Epithelial cell of prostate (primary cell): ENCODE measurements around the gene TPM1.

Source experiments
- DNase-seq: peaks from one replicate; pipeline ENCODE4 v3.0.0-alpha.2; 2011; ENCODE audit warnings: low read depth, low spot score
- H3K27ac ChIP-seq: fragments of 450-650 bp; 2 replicates; pipeline ENCODE4 v1.5.1; 2017; ENCODE audit warnings: mild to moderate bottlenecking

Gene TPM1

GRCh38 chr15:63014578-63014977 is 28.0 kb upstream of the TPM1 start:
- no peak overlapping the region for H3K27ac ChIP-seq
- DNase-seq: no peak

DNA sequence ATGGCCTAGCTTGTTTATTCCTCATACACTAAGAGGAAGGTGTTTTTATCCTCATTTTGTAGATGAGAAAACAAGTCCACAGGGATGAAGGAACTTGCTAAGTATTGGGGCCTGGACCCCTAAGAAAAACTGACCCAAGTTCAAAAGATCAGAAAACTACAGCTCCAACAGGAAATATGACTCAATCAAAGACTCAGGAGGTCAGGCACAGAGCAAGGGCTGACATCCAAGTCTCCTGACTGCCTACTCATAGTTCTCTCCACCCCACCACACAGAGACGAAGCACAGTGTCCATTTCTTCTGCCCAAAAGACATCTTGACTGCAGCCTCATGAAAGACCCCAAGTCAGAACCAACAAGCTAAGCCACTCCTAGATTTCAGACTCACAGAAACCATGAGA is 26.9 kb upstream of the TPM1 start:
- peak overlapping the region; percentile 28 for H3K27ac ChIP-seq
- DNase-seq: peak; percentile 27

DNA sequence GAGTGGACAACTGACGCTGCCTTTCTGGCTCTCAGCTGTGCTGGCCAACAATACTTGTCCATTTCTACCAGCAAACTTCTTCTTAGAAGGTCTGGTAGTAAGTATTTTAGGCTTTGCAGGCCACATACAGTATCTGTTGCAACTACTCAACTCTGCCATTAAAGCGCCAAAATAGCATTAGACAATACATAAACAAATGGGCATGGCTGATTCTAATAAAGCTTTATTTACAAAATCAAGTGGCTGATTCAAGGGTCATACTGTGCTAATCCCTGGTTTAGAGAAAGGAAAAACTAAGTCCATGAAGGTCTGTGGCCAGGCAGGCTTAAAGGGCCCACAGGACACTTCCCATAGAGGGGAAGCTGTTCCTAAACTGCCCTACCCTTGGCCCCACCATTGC is 26.3 kb upstream of the TPM1 start:
- H3K27ac ChIP-seq: no peak overlapping the region
- no peak for DNase-seq

DNA sequence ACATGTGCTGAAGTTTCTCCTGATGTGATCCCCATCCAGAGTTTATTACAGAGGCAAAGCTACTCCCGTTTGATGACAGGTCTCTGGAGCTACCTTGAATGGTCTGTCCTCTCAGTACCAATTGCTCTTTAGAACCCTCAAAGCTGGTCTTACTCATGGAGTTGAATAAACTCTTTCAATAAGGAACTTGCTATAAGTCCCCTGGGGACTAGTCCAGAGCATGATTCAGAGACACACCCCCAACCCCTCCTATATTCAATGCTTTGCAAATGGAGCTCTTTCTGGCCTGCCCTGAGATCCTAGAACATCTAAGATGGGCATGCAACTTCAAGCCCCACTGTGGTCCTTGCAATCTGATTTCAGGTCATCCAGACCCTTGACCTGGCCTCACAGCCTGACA is 23.9 kb upstream of the TPM1 start:
- peak overlapping the region; percentile 27 for H3K27ac ChIP-seq
- DNase-seq: no peak

DNA sequence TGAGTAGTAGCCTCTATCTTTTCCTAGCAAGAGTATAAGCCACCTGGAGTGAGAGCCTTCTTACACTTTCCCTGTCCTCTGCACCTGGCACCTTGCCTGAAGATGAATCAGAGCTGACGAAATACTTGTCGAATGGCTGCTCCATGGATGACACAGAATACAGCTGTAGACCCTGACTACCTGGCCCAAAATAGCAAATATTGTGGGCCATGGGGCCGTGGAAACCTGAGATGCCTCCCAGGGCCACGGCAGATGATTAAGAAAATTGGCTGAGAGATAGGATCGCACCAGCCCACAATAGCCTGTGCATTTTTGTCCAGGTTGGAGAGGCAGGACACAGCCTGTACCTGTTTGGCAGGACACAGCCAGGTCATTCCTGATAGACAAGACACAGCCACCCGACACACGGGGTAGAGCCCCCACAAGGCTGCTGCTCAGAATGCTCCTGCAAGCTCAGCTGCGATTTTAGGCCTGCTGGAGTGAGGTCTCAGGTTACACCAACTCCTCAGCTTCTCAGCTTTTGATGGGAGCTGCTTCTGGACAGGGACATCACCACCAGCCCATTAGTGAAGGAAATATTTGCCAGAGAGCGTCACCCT is 22.9 kb upstream of the TPM1 start:
- H3K27ac ChIP-seq: peak overlapping the region; percentile 27
- peak; percentile 74 for DNase-seq

GRCh38 chr15:63020128-63020527 is 22.4 kb upstream of the TPM1 start:
- H3K27ac ChIP-seq: peak overlapping the region; percentile 27
- DNase-seq: no peak

DNA sequence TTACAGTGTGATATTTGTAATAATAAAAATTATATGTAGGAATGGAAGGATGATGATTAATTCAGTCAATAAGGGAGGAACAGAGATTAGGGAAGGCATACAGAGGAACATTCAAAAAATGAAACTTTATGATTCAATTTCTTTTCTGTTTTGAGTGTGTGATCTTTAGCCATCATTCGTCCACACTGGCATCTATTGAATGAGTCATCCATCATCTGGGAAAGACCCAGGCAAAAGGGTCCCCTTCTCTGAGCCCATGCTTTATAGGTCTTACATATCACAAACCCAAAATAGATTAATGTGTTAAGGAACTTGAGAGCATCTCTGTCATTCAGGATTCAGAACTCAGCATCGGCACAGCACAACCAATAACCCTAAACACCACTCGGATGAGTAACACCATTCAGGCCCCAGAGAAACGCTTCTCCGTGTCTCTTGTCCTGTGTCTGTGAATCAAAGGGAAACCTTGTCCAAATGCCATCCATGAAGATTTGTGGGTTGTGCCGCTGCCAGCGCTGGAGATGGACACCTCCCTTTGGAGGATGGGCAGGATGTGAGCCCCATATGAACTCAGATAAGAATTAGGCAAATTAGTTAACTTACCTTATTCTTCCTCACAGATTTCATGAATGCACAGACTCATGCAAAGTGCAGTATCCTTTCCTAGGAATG is 21.7 kb upstream of the TPM1 start:
- DNase-seq: no peak
- H3K27ac ChIP-seq: no peak overlapping the region

GRCh38 chr15:63022181-63022580 is 20.4 kb upstream of the TPM1 start:
- no peak for DNase-seq
- no peak overlapping the region for H3K27ac ChIP-seq

GRCh38 chr15:63022663-63023062 is 19.9 kb upstream of the TPM1 start:
- no peak for DNase-seq
- no peak overlapping the region for H3K27ac ChIP-seq

GRCh38 chr15:63023351-63023945 is 19.1 kb upstream of the TPM1 start:
- DNase-seq: no peak
- H3K27ac ChIP-seq: no peak overlapping the region

- DNase-seq: no peak
These were observed 17.1 kb upstream of the TPM1 start for GRCh38 chr15:63025460-63025859.

GRCh38 chr15:63027646-63028045 is 14.9 kb upstream of the TPM1 start:
- no peak for DNase-seq

More at GRCh38 chr15:63025460-63025859, 17.1 kb upstream of the TPM1 start:
- H3K27ac ChIP-seq: no peak overlapping the region

GRCh38 chr15:63028442-63029110 is 14.0 kb upstream of the TPM1 start:
- no peak for DNase-seq
- H3K27ac ChIP-seq: no peak overlapping the region

More at GRCh38 chr15:63027646-63028045, 14.9 kb upstream of the TPM1 start:
- no peak overlapping the region for H3K27ac ChIP-seq

DNA sequence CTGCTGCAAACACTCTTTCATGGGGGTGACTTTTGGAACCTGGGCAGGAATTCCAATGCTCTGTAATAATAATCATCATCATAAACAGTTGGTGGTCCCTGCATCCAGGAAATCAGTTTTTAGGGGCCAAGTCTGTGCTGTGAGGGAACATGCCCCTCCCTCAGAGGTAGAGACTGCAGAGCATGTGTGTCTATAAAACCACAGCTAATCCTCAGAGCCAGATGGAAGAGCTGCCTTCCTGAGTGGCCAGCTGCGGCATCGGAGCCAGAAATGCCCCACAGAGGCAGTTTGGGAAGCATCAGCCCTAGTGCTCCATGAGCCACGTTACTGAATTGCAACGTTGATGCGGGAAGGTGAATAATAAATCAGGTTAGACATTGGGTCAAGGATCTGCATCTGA is 12.9 kb upstream of the TPM1 start:
- no peak for DNase-seq
- no peak overlapping the region for H3K27ac ChIP-seq

- H3K27ac ChIP-seq: no peak overlapping the region
- no peak for DNase-seq
These were observed 12.4 kb upstream of the TPM1 start for GRCh38 chr15:63030101-63030551.

DNA sequence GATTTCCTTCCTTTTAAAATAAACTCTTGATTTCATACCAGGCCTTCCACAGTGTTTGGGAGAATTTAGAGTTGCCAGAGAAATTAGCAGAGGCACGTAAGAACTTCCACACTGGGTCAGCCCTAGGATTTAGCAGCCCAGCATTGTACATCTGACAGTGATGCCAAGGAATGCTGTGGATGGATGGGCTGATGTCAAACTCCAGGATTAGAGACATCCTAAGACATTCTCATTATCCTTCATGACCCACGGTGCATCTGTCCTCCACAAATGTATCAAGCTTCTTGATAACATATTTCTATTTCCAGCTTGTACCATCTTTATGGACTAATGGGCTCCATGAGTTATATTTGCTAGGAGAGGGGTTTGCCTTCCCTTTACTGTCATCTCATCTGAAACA is 8.0 kb upstream of the TPM1 start:
- no peak for DNase-seq

DNA sequence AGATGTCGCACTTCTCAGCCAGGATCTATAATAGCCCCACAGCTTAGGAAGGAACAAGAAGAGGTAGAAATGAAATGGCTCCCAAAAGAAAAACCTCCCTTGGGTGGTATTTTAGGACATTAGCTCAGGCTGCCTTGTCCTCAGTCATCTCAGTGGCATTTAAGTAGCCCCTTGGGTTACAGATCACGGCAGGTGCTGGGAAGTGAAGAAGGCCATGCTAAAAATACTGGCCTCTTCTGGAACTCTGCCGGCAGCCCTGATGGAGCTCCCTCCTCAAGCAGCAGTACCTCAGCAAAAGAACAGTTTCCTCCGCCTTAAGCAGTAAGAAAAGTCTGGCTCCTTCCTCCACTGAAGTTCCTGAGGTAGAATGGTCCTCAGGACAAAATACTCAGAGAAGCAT is 7.3 kb upstream of the TPM1 start:
- DNase-seq: no peak

More for the DNA sequence above, 8.0 kb upstream of the TPM1 start:
- no peak overlapping the region for H3K27ac ChIP-seq

GRCh38 chr15:63035977-63036376 is 6.6 kb upstream of the TPM1 start:
- no peak overlapping the region for H3K27ac ChIP-seq
- no peak for DNase-seq

More for the DNA sequence above, 7.3 kb upstream of the TPM1 start:
- no peak overlapping the region for H3K27ac ChIP-seq

DNA sequence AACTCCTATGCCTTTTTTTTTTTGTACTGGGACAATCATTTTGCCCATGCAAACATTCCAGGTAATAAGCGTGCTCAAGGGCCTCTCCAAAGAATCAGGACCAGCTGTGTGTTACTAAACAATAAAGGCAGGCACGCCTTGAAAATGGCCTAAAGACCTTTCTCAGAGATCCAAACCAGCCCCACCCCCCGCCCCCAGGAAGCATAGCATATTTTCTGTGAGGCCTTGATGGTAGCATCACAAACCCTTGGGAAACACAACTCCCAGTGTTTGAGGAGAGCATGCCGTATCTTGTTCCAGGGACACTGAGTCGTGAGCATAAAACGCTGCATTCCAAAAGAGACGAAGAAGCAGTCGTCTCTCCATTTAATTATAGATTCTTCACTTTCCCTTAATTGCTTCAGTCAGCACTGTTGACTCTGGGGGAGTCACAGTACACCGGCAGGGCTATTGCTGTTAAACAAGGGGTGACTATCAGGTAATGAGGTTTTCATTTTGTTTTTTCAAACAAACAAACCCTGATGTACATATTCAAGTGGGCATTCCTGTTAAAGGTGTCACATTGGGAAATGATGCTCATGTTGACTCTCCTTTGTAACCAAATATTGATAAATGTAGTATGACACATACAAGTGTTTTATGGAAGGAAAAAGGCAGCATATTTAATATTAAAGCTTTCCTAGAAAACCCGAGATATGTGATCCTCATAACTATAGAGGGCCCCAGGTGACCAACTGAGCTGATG is 4.4 kb upstream of the TPM1 start:
- H3K27ac ChIP-seq: peak overlapping the region; percentile 82
- DNase-seq: peak; percentile 87

GRCh38 chr15:63038926-63039673 is 3.4 kb upstream of the TPM1 start:
- DNase-seq: no peak
- H3K27ac ChIP-seq: peak overlapping the region; percentile 82
